Karpas-422 (cell line): ENCODE results near the gene AGO1. TPM values are rescaled to one million over a fixed set of nuclear protein-coding genes. Genes with fewer than 3 reads are reported as not detected.

Experiments
- DNase-seq: peaks from one replicate; pipeline ENCODE4 v3.0.0-alpha.2; 2015
- H2AFZ ChIP-seq: fragments of 200-600 bp; sonication (generic); 2 replicates; pipeline ENCODE4 v1.6.1; 2014; ENCODE audit warnings: antibody characterized with exemption, low read length, mixed read lengths
- H3K27ac ChIP-seq: fragments of 200-600 bp; sonication (generic); 2 replicates; pipeline ENCODE4 v1.5.1; 2014; ENCODE audit warnings: mild to moderate bottlenecking, low read length, moderate library complexity
- H3K27me3 ChIP-seq: fragments of 200-600 bp; sonication (generic); 2 replicates; pipeline ENCODE4 v1.6.1; 2014; ENCODE audit warnings: low read length, mixed read lengths
- H3K36me3 ChIP-seq: fragments of 200-600 bp; sonication (generic); 2 replicates; pipeline ENCODE4 v1.6.1; 2014; ENCODE audit warnings: low read length, mixed read lengths; ENCODE audit not compliant: insufficient read depth
- H3K4me1 ChIP-seq: fragments of 200-600 bp; sonication (generic); 2 replicates; pipeline ENCODE4 v1.6.1; 2014; ENCODE audit warnings: mild to moderate bottlenecking, low read length, mixed read lengths
- H3K4me2 ChIP-seq: fragments of 200-600 bp; sonication (generic); 2 replicates; pipeline ENCODE4 v1.6.1; 2014; ENCODE audit warnings: low read length, low read depth, mild to moderate bottlenecking; ENCODE audit not compliant: poor library complexity, severe bottlenecking
- H3K4me3 ChIP-seq: fragments of 200-600 bp; sonication (generic); 2 replicates; pipeline ENCODE4 v1.5.1; 2014; ENCODE audit warnings: mild to moderate bottlenecking, antibody characterized with exemption, low read length, mixed read lengths
- H3K79me2 ChIP-seq: fragments of 200-600 bp; sonication (generic); 2 replicates; pipeline ENCODE4 v1.6.1; 2014; ENCODE audit warnings: mild to moderate bottlenecking, low read length, mixed read lengths
- H3K9ac ChIP-seq: fragments of 200-600 bp; sonication (generic); 2 replicates; pipeline ENCODE4 v1.6.0; 2014; ENCODE audit warnings: low read length
- H3K9me2 ChIP-seq: fragments of 200-600 bp; sonication (generic), shearing (Covaris generic); replicated peaks from 2 replicates; pipeline ENCODE4 v1.6.0; 2014; ENCODE audit warnings: mild to moderate bottlenecking, low read length, moderate library complexity; ENCODE audit not compliant: insufficient read depth
- H3K9me3 ChIP-seq: fragments of 300-700, 200-600 bp; sonication (generic); 2 replicates; pipeline ENCODE4 v1.6.1; 2014; ENCODE audit warnings: low read length, mixed read lengths
- H4K20me1 ChIP-seq: fragments of 200-600 bp; sonication (generic); 2 replicates; pipeline ENCODE4 v1.6.1; 2014; ENCODE audit warnings: mild to moderate bottlenecking, antibody characterized with exemption, low read length, low read depth; ENCODE audit not compliant: insufficient read depth
- total RNA-seq: library from RNA; depleted of rRNA; stranded (reverse); fragments of >200 nt; shearing (Covaris generic); gene quantifications from 2 replicates; pipeline ENCODE4 v1.2.3, GENCODE V29; 2014; ENCODE audit warnings: low replicate concordance; rRNA removed

AGO1 gene
- total RNA-seq, 1 experiment from 2014 or later, result 21.4 TPM

- Histone ChIP-seq H3K27ac (no peak overlapping the region), H4K20me1 (no peaks in the 10 kb centered on the region), H3K9ac (no peak overlapping the region), H3K9me3 (no peaks in the 10 kb centered on the region), H3K4me3 (no peak overlapping the region), H3K79me2 (peaks cover 52% of the 10 kb centered on the region), H3K27me3 (no peaks in the 10 kb centered on the region), H3K36me3 (peaks cover 38% of the 10 kb centered on the region), H3K4me2 (no peak overlapping the region), H3K4me1 (no peaks in the 10 kb centered on the region), H3K9me2 (no peaks in the 10 kb centered on the region), H2AFZ (no peak overlapping the region)
- DNase-seq, result no peak
Measured at GRCh38 chr1:35980090-35980489, 97.1 kb downstream of the AGO1 start.

Other genes starting within 250 kb of the AGO1 start
- 28.4 and 59.7 TPM in 2 replicates for gene PSMB2, start 241.7 kb upstream of the AGO1 start, total RNA-seq
- 3.9 and 9.8 TPM in 2 replicates for gene C1orf216, start 164.3 kb upstream of the AGO1 start, total RNA-seq
- 7.0 and 13.8 TPM in 2 replicates for gene CLSPN, start 113.2 kb upstream of the AGO1 start, total RNA-seq
- 7.6 and 9.8 TPM in 2 replicates for gene AGO4, start 75.2 kb upstream of the AGO1 start, total RNA-seq
- gene AGO3, start 47.9 kb downstream of the AGO1 start, total RNA-seq, result 21.2 and 46.8 TPM in 2 replicates
- 0.86 and 1.7 TPM in 2 replicates for gene TEKT2, start 200.9 kb downstream of the AGO1 start, total RNA-seq
- 29.3 and 42.8 TPM in 2 replicates for gene ADPRS, start 205.7 kb downstream of the AGO1 start, total RNA-seq
- 0.04 TPM in 1 of 2 replicates, not detected in the other for gene COL8A2, start 242.0 kb downstream of the AGO1 start, total RNA-seq